CD14-positive monocyte (primary cell): ENCODE results near the gene PHACTR2. TPM values are rescaled to one million over a fixed set of nuclear protein-coding genes. Genes with fewer than 3 reads are reported as not detected.

Source experiments
- DNase-seq, 3 donors: peaks; one replicate each; pipeline ENCODE4 v3.0.0-alpha.2; 2011 to 2022
- H2AFZ ChIP-seq: 2 replicates; pipeline ENCODE4 v1.6.0; 2012; ENCODE audit warnings: mild to moderate bottlenecking, low read depth, low read length, inconsistent platforms; ENCODE audit not compliant: insufficient read depth, poor library complexity, severe bottlenecking
- H3K27ac ChIP-seq, 2 donors: 1 replicate in 1 of 2; 2 replicates in 1 of 2; pipeline ENCODE4 v1.5.1; 2012 to 2013; ENCODE audit warnings: low read length in 2 of 2, control low read depth in 1 of 2, inconsistent platforms in 1 of 2, low read depth in 1 of 2, mild to moderate bottlenecking in 1 of 2
- H3K27me3 ChIP-seq, 2 donors: one replicate each; pipeline versions ENCODE4 v1.6.0 to v1.6.1; 2011 to 2013; ENCODE audit warnings: low read length in 2 of 2; ENCODE audit not compliant: control insufficient read depth in 2 of 2, insufficient read depth in 2 of 2
- H3K36me3 ChIP-seq, 2 donors: replicated peaks in 1 of 2; 1 replicate in 1 of 2; 2 replicates in 1 of 2; pipeline versions ENCODE4 v1.5.1 to v1.6.1; 2012 to 2013; ENCODE audit warnings: low read length in 2 of 2, control low read depth in 1 of 2, inconsistent platforms in 1 of 2, mild to moderate bottlenecking in 1 of 2; ENCODE audit not compliant: insufficient read depth in 2 of 2, control insufficient read depth in 1 of 2
- H3K4me1 ChIP-seq, 2 donors: 1 replicate in 1 of 2; 2 replicates in 1 of 2; pipeline versions ENCODE4 v1.5.1 to v1.6.1; 2012 to 2013; ENCODE audit warnings: low read length in 2 of 2, control low read depth in 1 of 2, inconsistent platforms in 1 of 2, mild to moderate bottlenecking in 1 of 2, moderate library complexity in 1 of 2; ENCODE audit not compliant: insufficient read depth in 2 of 2, control insufficient read depth in 1 of 2
- H3K4me2 ChIP-seq: replicated peaks from 2 replicates; pipeline ENCODE3; 2012; ENCODE audit warnings: low read length, moderate library complexity, mild to moderate bottlenecking; ENCODE audit not compliant: poor library complexity, severe bottlenecking; ENCODE audit errors: extremely low read depth
- H3K4me3 ChIP-seq, 3 experiments: fragments of 200-600 bp in 1 of 3; sonication (generic) in 1 of 3; replicated peaks in 1 of 3; 1 replicate in 2 of 3; 2 replicates in 1 of 3; pipeline ENCODE4 v1.5.1; 2011 to 2013; ENCODE audit warnings: low read length in 3 of 3, mild to moderate bottlenecking in 3 of 3, control low read depth in 2 of 3, low read depth in 2 of 3, inconsistent platforms in 1 of 3, moderate library complexity in 1 of 3
- H3K79me2 ChIP-seq: 2 replicates; pipeline ENCODE4 v1.6.0; 2012; ENCODE audit warnings: mild to moderate bottlenecking, control low read depth, inconsistent platforms, low read length, moderate library complexity; ENCODE audit not compliant: insufficient read depth
- H3K9ac ChIP-seq: 2 replicates; pipeline ENCODE4 v1.6.0; 2017; ENCODE audit warnings: low read length, mild to moderate bottlenecking; ENCODE audit not compliant: insufficient read depth, poor library complexity, severe bottlenecking
- H3K9me3 ChIP-seq, 2 donors: replicated peaks in 1 of 2; 1 replicate in 1 of 2; 2 replicates in 1 of 2; pipeline versions ENCODE4 v1.5.1 to v1.6.1; 2012 to 2013; ENCODE audit warnings: low read length in 2 of 2, control low read depth in 1 of 2; ENCODE audit not compliant: control insufficient read depth in 1 of 2, insufficient read depth in 1 of 2
- H4K20me1 ChIP-seq: 2 replicates; pipeline ENCODE4 v1.6.0; 2012; ENCODE audit warnings: mild to moderate bottlenecking, low read length, control low read depth, moderate library complexity; ENCODE audit not compliant: insufficient read depth
- H3K27ac Mint-ChIP-seq, 7 donors: one replicate each; pipeline ENCODE4 v1.8.0; 2020; ENCODE audit warnings: mild to moderate bottlenecking in 7 of 7, mixed read lengths in 7 of 7, moderate library complexity in 6 of 7, inconsistent platforms in 2 of 7
- H3K27me3 Mint-ChIP-seq, 3 donors: one replicate each; pipeline ENCODE4 v1.8.0; 2021 to 2022; ENCODE audit warnings: low read depth in 3 of 3, mild to moderate bottlenecking in 3 of 3, mixed read lengths in 3 of 3, moderate library complexity in 3 of 3, inconsistent platforms in 1 of 3
- H3K36me3 Mint-ChIP-seq, 2 donors: one replicate each; pipeline ENCODE4 v1.8.0; 2020; ENCODE audit warnings: mixed read lengths in 2 of 2, inconsistent platforms in 1 of 2, mild to moderate bottlenecking in 1 of 2
- H3K4me1 Mint-ChIP-seq: one replicate; pipeline ENCODE4 v1.8.0; 2020; ENCODE audit warnings: mild to moderate bottlenecking, mixed read lengths
- H3K4me3 Mint-ChIP-seq, 2 donors: one replicate each; pipeline ENCODE4 v1.8.0; 2020; ENCODE audit warnings: mild to moderate bottlenecking in 2 of 2, mixed read lengths in 2 of 2, moderate library complexity in 1 of 2
- H3K9me3 Mint-ChIP-seq, 7 donors: one replicate each; pipeline ENCODE4 v1.8.0; 2020 to 2022; ENCODE audit warnings: mixed read lengths in 7 of 7, mild to moderate bottlenecking in 6 of 7, moderate library complexity in 6 of 7, inconsistent platforms in 2 of 7
- CTCF ChIP-seq: fragments of 200-600 bp; IDR thresholded peaks from one replicate; pipeline ENCODE4 v1.8.0; 2022; ENCODE audit warnings: antibody characterized with exemption, mild to moderate bottlenecking
- WGBS: methylation state at CpG from one replicate; pipeline ENCODE4 v1.1.5; 2013; ENCODE audit warnings: missing lambda C conversion rate; ENCODE audit not compliant: insufficient coverage; 5-methylcytosine and 5-hydroxymethylcytosine counted together
- intact Hi-C, 2 donors: fragments of 100-400 bp; cut with micrococcal nuclease; formaldehyde crosslinking; loops; one replicate each; pipeline versions ENCODE4 v1.15.0 to v1.15.1; 2023
- polyA plus RNA-seq, 3 donors: library from polyadenylated mRNA; depleted of rRNA in 1 of 3; unstranded in 2 of 3; stranded (reverse) in 1 of 3; fragments of 300-500 nt in 2 of 3; fragments of >200 nt in 1 of 3; fragmentation: Illumina TruSeq in 2 of 3; gene quantifications; 1 replicate in 2 of 3; 2 replicates in 1 of 3; pipeline ENCODE4 v1.2.3, GENCODE V29; 2012 to 2021

Gene PHACTR2
- polyA plus RNA-seq, 3 donors, result 9.6 to 11.6 (median 11.2) TPM

GRCh38 chr6:143752459-143752858, 74.7 kb downstream of the PHACTR2 start:
- Mint-ChIP-seq H3K4me3 (no peak overlapping the region), H3K9me3 (no peaks in the 10 kb centered on the region), H3K36me3 (peaks cover 24 to 26% of the 10 kb centered on the region in 2 donors), H3K27me3 (peaks cover 0 to 2% (median 0%) of the 10 kb centered on the region in 3 donors), H3K27ac (no peak overlapping the region), H3K4me1 (peaks cover 14% of the 10 kb centered on the region)
- no peak overlapping the region for H3K9ac ChIP-seq
- no peaks in the 10 kb centered on the region for H3K9me3 ChIP-seq
- H4K20me1 ChIP-seq, result no peaks in the 10 kb centered on the region
- H3K27me3 ChIP-seq, result no peaks in the 10 kb centered on the region
- no peak overlapping the region for H3K27ac ChIP-seq
- no peak for DNase-seq
- no CpG with 5 or more reads among the region's 2 CpGs for WGBS
- no peaks in the 10 kb centered on the region for H3K79me2 ChIP-seq
- intact Hi-C loops, result no loop called here
- TF ChIP-seq CTCF, result no peak
- H3K4me2 ChIP-seq, result no peak overlapping the region
- H3K4me3 ChIP-seq, result no peak overlapping the region
- H3K36me3 ChIP-seq, result peaks cover 2 to 35% of the 10 kb centered on the region in 2 donors
- H3K4me1 ChIP-seq, result no peaks in the 10 kb centered on the region
- H2AFZ ChIP-seq, result no peak overlapping the region

- no CpG with 5 or more reads among the region's 4 CpGs for WGBS
Observed at GRCh38 chr6:143753678-143754077, 75.9 kb downstream of the PHACTR2 start.

More at GRCh38 chr6:143753678-143754077, 75.9 kb downstream of the PHACTR2 start:
- Histone ChIP-seq H3K9ac (no peak overlapping the region), H3K4me3 (no peak overlapping the region), H2AFZ (no peak overlapping the region), H3K27me3 (no peaks in the 10 kb centered on the region), H3K79me2 (no peaks in the 10 kb centered on the region), H3K9me3 (no peaks in the 10 kb centered on the region), H4K20me1 (no peaks in the 10 kb centered on the region), H3K4me2 (no peak overlapping the region), H3K27ac (no peak overlapping the region), H3K36me3 (peaks cover 2 to 41% of the 10 kb centered on the region in 2 donors), H3K4me1 (no peaks in the 10 kb centered on the region)
- Mint-ChIP-seq H3K36me3 (peaks cover 30% of the 10 kb centered on the region in 2 donors), H3K9me3 (no peaks in the 10 kb centered on the region), H3K4me1 (peaks cover 14% of the 10 kb centered on the region), H3K27ac (no peak overlapping the region), H3K4me3 (no peak overlapping the region), H3K27me3 (no peaks in the 10 kb centered on the region)
- intact Hi-C loops, result no loop called here
- no peak for DNase-seq
- no peak for TF ChIP-seq CTCF
